D721Med (cell line): ENCODE results near the gene SCYGR3.
"Not testable (repeated sequence)": the region's sequence is repeated elsewhere in the genome, so short reads cannot be mapped to it uniquely, and the experiment has no call there.

Source experiments
- DNase-seq: peaks from one replicate; pipeline ENCODE4 v3.0.0; 2011; ENCODE audit warnings: low spot score; ENCODE audit not compliant: insufficient read length
- FAIRE-seq: peaks from 2 replicates; lab custom pipeline; 2011; peaks lifted over from hg19 to GRCh38; lab: Jason Lieb, UNC
- TF ChIP-seq, protein P1 (sequence below): IDR thresholded peaks from 2 replicates; pipeline ENCODE4 v1.5.1; 2012; ENCODE audit warnings: mild to moderate bottlenecking, control low read depth; ENCODE audit not compliant: insufficient read depth; ENCODE audit errors: missing control alignments

Gene SCYGR3

DNA sequence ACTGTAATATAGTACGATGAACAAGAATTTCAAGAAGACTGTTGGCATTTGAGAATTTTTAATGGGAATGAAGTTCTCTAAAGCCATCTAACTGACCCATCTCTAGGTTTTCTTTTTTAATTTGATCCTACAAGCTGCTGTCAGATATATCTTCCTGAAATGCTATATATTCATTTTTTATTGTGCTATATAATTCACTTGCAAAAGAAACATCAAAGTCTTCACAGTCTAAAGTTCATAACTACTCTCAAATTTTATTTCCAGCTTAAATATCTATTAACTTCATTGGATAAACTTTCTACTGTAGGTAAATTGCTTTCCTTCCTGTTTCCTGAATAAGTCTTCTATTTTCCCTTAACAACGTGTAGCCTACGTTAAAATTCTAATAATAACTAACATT is 12.3 kb downstream of the SCYGR3 start:
- TF ChIP-seq, protein P1, sequence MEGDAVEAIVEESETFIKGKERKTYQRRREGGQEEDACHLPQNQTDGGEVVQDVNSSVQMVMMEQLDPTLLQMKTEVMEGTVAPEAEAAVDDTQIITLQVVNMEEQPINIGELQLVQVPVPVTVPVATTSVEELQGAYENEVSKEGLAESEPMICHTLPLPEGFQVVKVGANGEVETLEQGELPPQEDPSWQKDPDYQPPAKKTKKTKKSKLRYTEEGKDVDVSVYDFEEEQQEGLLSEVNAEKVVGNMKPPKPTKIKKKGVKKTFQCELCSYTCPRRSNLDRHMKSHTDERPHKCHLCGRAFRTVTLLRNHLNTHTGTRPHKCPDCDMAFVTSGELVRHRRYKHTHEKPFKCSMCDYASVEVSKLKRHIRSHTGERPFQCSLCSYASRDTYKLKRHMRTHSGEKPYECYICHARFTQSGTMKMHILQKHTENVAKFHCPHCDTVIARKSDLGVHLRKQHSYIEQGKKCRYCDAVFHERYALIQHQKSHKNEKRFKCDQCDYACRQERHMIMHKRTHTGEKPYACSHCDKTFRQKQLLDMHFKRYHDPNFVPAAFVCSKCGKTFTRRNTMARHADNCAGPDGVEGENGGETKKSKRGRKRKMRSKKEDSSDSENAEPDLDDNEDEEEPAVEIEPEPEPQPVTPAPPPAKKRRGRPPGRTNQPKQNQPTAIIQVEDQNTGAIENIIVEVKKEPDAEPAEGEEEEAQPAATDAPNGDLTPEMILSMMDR = no peak
- DNase-seq = no peak
- no peak for FAIRE-seq

DNA sequence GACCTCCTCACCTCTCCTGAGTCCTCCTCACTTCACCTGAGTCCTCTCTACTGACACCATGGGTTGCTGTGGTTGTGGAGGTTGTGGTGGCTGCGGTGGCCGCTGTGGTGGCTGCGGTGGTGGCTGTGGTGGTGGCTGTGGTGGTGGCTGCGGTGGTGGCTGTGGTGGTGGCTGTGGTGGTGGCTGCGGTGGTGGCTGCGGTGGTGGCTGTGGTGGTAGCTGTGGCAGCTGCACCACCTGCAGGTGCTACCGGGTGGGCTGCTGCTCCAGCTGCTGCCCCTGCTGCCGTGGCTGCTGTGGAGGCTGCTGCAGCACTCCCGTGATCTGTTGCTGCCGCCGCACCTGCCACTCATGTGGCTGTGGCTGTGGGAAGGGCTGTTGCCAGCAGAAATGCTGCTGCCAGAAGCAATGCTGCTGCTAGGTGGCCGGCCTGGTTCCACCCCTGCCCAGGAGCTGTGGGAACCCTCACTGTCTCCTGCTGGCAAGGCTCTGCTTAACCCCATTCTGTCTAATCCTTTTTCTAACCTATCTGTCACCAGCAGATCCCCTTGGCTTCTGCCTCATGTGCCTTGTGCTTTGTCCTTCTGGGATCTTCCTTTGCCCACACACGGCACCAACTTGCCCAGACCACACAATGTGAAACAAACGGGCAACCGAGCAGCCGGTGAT is 15.7 kb downstream of the SCYGR3 start, which contains the start of gene SCYGR2:
SCYGR2 (plus strand) TSS at position 59 of the 669 bp plus-strand sequence; CDS start at position 59, 0 bp downstream.
- DNase-seq, FAIRE-seq: not testable (repeated sequence)

DNA sequence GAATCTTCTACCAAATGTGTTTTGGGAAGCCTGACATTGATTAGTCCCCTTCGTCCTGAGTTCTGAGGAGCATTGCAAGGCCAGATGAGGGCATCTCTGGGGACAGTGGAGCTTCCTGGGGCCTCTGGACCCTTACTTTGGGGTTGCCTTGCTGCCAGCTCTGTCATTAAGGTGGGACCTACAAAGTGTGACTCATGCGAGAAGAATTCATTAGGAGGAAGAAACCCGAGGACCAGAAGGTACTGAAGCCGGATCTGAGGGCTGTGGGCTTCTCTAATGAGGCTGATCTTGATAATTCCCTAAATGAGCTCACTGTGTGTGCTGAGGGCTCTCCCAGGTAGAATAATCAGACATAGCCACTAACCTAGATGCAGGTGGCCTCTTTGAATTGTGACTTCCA is 16.6 kb downstream of the SCYGR3 start:
- TF ChIP-seq, protein P1 = no peak
- DNase-seq (no peak), FAIRE-seq (no peak)

DNA sequence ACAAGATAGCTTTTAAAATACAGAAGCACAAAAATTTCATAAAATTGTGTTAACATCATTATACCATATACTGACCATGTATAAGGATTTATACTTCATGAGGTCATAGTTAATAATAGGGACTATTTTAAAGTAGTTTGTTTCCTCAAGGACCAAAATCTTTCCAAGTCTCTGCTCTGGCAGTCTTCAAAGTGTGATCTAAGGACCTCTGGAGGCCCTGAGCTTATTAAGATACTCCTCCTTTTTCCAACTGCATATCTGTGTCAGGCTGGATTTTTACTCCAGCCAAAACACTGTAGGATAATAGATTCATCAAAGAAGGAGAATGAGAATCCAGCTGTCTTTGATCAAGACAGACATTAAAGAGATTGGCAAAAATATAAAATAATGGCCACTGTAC is 17.6 kb downstream of the SCYGR3 start:
- DNase-seq = no peak
- FAIRE-seq = no peak
- TF ChIP-seq, protein P1 = no peak

DNA sequence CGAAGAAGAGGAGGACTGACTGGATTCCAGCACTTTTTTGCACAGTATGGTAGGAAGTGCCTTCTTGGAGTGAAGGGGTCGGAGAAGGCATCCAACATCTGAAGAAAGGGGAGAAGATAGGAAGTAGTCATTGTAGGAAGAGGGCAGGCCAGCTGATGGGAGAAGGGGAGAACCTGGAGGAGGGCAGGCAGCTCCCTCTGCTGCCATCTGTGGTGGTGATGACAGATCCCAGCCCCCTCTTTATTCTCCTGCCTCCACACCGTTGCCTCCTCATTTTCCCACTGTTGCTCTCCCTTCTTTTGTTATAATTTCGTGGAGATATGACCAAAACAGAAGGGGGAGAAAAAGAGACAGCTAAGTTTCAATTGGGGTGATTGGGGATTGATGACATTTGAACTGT is 18.8 kb downstream of the SCYGR3 start:
- TF ChIP-seq, protein P1 = no peak
- no peak for FAIRE-seq

DNA sequence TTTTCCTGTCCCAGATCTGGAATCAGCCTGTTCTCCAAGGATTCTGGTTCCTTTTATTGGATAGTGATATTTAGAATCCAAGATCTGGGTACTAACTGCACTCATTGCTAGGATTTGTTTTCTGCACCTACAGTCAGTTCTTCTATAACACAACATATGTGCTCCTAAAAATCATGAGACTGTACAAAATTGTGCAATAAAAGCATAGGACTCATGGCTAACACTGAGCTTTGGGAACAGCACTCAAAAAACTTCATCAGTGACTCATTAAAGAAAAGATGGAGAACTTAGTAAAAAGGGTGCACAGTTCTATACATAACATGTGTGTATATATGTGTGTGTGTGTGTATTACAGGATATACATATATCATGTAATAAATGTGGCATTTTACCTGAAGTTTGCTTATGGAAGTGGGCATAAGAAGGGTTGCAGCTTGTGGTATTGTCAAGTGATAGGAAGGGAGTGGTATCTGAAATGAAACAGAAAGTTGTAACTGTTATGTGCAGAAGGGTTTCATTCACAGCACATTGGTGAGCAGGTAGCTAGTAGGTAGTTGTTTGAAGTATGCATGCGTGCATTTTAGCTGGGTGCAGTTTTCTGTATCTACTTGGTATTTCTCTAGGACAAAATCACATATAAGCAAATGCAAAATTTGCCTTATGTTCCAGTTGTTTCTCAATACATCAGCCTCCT is 21.8 kb downstream of the SCYGR3 start:
- no peak for FAIRE-seq
- TF ChIP-seq, protein P1 = no peak
- no peak for DNase-seq

More for the DNA sequence above, 18.8 kb downstream of the SCYGR3 start:
- DNase-seq = no peak

DNA sequence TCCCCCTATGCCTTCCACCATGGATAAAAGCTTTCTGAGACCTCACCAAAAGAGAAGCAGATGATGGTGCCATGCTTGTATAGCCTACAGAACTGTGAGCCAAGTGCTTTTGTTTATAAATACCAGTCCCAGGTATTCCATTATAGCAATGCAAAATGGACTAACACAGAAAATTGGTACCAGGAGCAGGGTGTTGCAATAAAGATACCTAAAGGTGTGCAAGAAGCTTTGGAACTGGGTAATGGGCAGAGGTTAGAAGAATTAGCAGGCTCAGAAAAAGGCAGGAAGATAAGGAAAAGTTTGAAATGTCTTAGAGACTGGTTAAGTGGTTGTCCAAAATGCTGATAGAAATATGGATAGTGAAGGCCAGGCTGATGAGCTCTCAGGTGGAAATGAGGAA is 32.3 kb downstream of the SCYGR3 start:
- FAIRE-seq = no peak
- no peak for DNase-seq
- TF ChIP-seq, protein P1 = no peak
